WERI-Rb-1 (cell line): ENCODE measurements around the gene RAD18.

Experiments used
- DNase-seq: peaks from one replicate; pipeline ENCODE4 v3.0.0-alpha.2; 2020
- H3K27ac ChIP-seq: fragments of 250-450 bp; sonication (Bioruptor Pico); 2 replicates; pipeline ENCODE4 v1.5.1; 2020; ENCODE audit warnings: mild to moderate bottlenecking, moderate library complexity
- H3K27me3 ChIP-seq: fragments of 250-450 bp; sonication (Bioruptor Pico); 2 replicates; pipeline ENCODE4 v1.5.1; 2021; ENCODE audit warnings: mild to moderate bottlenecking, low read depth, moderate library complexity; ENCODE audit not compliant: insufficient read depth, severe bottlenecking
- H3K36me3 ChIP-seq: fragments of 250-450 bp; sonication (Bioruptor Pico); 2 replicates; pipeline ENCODE4 v1.5.1; 2020; ENCODE audit warnings: mild to moderate bottlenecking, moderate library complexity
- H3K4me3 ChIP-seq: 2 replicates; pipeline ENCODE4 v1.5.1; 2011; ENCODE audit warnings: low read depth, mild to moderate bottlenecking, control low read depth, low read length
- H3K9me3 ChIP-seq: fragments of 250-450 bp; sonication (Bioruptor Pico); 2 replicates; pipeline ENCODE4 v1.5.1; 2021; ENCODE audit warnings: mild to moderate bottlenecking, moderate library complexity; ENCODE audit not compliant: severe bottlenecking
- TF ChIP-seq, protein P1 (sequence below): IDR thresholded peaks from 2 replicates; pipeline ENCODE4 v1.5.1; 2011; ENCODE audit warnings: low read depth, mild to moderate bottlenecking, control low read depth, inconsistent platforms, low read length

The RAD18 gene

DNA sequence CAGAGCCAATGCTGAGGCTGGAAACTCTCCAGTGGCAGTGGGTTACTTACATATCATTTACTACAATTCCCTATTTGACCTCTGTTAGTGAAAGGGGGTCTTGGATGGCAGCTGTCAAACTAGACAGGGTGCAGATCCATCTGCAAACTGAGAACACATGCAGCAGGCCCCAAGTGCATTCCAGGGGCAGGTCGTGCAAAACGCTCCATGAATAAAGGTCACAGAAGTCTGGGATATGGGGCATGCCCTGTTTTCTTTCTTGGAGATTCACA lies 25.0 kb upstream of the RAD18 start:
- no peak overlapping the region for H3K27ac ChIP-seq
- H3K36me3 ChIP-seq, result no peaks in the 10 kb centered on the region
- no peak overlapping the region for H3K4me3 ChIP-seq
- H3K27me3 ChIP-seq, result no peaks in the 10 kb centered on the region
- TF ChIP-seq, protein P1, sequence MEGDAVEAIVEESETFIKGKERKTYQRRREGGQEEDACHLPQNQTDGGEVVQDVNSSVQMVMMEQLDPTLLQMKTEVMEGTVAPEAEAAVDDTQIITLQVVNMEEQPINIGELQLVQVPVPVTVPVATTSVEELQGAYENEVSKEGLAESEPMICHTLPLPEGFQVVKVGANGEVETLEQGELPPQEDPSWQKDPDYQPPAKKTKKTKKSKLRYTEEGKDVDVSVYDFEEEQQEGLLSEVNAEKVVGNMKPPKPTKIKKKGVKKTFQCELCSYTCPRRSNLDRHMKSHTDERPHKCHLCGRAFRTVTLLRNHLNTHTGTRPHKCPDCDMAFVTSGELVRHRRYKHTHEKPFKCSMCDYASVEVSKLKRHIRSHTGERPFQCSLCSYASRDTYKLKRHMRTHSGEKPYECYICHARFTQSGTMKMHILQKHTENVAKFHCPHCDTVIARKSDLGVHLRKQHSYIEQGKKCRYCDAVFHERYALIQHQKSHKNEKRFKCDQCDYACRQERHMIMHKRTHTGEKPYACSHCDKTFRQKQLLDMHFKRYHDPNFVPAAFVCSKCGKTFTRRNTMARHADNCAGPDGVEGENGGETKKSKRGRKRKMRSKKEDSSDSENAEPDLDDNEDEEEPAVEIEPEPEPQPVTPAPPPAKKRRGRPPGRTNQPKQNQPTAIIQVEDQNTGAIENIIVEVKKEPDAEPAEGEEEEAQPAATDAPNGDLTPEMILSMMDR, result no peak
- no peaks in the 10 kb centered on the region for H3K9me3 ChIP-seq
- DNase-seq, result no peak

DNA sequence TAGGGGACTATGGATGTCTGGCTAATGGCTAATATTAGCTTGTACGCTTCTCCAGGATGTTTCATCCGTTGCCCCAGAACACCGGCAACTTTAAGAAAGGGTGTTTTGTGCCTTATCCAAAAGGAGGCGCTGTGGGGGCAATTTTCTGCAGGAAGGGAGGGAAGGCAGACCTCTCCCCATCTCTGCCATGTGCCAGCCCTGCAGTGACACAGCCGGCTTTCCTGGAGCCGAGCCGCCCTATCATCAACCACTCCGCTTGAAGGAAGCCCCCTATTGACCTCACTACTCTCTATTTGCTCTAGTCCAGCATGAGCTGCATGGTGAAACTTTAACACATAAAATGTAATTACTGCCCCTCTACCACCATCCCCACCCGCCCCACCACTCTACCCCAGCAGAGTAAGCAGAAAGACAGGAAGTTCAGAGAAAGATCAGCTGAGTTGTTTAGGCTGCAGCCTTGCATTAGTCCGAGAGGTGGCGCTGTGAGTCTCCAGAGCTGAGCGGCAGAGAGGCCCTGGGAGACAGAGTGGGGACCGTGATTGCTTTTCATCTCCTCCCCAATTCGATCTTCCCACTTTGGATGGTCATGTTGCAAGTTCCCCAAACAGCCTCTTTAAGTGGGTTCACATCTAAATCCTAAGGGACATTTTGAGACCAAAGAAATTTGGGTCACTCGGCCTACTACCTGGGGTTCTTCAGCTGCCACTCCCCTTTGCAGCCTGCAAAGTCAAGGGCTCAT lies 24.5 kb upstream of the RAD18 start:
- no peaks in the 10 kb centered on the region for H3K9me3 ChIP-seq
- TF ChIP-seq, protein P1, result peak; percentile 89
- DNase-seq, result peak; percentile 67
- H3K27ac ChIP-seq, result no peak overlapping the region
- no peaks in the 10 kb centered on the region for H3K27me3 ChIP-seq
- no peaks in the 10 kb centered on the region for H3K36me3 ChIP-seq
- H3K4me3 ChIP-seq, result no peak overlapping the region

DNA sequence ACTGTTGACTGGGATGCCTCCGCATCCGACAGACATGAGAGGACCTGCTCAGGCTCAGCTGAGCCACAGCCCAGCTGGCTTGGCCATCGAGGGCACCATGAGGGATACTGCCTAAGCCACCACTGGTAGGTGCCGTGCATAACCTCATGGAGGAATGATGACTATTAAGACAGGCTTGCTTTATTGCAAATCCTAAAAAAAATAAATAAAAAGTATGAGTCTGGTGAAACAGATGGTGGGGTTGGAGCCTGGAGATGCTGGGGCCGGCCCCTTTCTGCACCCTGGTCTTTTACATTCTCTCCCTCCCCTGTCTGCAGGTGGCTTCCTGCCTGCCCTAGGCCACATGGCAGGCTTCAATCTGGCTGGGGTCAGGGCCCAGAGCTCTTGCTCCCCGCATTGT lies 24.0 kb upstream of the RAD18 start:
- Histone ChIP-seq H3K27ac (no peak overlapping the region), H3K4me3 (no peak overlapping the region), H3K36me3 (no peaks in the 10 kb centered on the region), H3K9me3 (no peaks in the 10 kb centered on the region), H3K27me3 (no peaks in the 10 kb centered on the region)
- DNase-seq, result no peak
- TF ChIP-seq, protein P1, result no peak

DNA sequence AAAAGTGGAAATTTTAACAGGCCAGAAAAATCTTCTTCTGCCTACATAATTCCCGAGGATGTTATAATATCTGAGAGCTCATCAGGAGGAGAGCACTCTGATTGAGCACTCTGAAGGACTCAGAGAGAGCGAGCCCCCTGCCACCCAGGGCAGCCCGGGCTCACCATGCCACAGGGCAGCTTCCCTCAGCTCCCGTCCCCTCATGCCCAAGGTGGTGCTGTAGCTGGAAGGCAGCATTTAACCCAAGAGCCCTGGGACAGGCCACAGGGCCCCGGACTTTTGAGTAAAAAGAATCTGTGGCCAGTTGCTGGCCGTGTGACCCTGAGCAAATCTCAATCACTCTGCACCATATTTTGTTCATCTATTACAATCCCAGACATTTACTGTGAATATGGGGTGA lies 23.5 kb upstream of the RAD18 start:
- no peak overlapping the region for H3K4me3 ChIP-seq
- H3K27ac ChIP-seq, result no peak overlapping the region

DNA sequence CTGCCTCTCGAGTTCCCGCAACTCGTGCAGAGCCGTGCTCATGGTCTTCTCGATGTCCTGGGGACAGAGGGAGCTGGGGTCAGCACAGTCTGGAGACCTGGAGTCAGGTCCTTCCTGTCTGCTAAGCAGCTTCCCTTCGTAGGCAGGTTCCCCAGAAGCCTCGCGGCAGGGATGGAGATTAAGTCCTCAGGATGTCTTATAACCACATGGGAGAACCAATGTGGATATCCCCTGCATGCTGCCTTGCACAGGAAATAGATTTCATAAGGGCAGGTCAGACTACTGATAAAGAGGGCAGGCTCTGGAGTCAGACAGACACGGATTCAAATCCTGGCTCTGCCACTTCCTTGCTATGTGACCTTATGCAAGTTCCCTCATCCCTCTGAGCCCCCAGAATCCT lies 22.6 kb upstream of the RAD18 start:
- no peak for DNase-seq
- TF ChIP-seq, protein P1, result no peak
- no peaks in the 10 kb centered on the region for H3K27me3 ChIP-seq
- H3K4me3 ChIP-seq, result no peak overlapping the region
- no peak overlapping the region for H3K27ac ChIP-seq
- no peaks in the 10 kb centered on the region for H3K36me3 ChIP-seq
- H3K9me3 ChIP-seq, result no peaks in the 10 kb centered on the region

More for the DNA sequence above, 23.5 kb upstream of the RAD18 start:
- Histone ChIP-seq H3K9me3 (no peaks in the 10 kb centered on the region), H3K36me3 (no peaks in the 10 kb centered on the region), H3K27me3 (no peaks in the 10 kb centered on the region)
- DNase-seq, result no peak
- TF ChIP-seq, protein P1, result no peak

DNA sequence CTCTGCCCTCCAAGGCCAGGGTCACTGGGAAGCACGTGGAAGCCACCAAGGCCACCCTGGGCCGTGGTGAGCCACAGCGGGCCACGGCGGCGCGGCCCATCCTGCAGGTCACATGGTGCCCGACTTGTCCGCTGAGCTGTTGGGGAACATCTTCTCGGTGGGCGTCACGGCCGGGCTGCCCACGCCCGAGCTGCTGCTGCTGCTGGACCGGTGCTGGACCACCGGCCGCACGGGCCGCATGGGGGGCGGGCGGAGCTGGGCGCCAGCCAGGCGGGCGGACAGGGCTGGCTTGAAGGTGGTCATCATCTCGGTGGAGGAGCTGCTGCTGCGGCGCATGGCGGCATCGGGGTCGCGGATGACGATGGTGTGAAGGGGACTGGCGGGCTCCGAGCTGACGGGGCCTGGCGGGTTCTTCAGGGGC lies 22.1 kb upstream of the RAD18 start:
- Histone ChIP-seq H3K9me3 (no peaks in the 10 kb centered on the region), H3K27me3 (no peaks in the 10 kb centered on the region), H3K36me3 (no peaks in the 10 kb centered on the region), H3K27ac (no peak overlapping the region), H3K4me3 (no peak overlapping the region)
- TF ChIP-seq, protein P1, result no peak
- no peak for DNase-seq
